ENCODE data around the gene TTC16. TPM values are rescaled to one million over a fixed set of nuclear protein-coding genes. Genes with fewer than 3 reads are reported as not detected.
"Not testable (repeated sequence)": the region's sequence is repeated elsewhere in the genome, so short reads cannot be mapped to it uniquely, and the experiment has no call there.

The TTC16 gene
- total RNA-seq, 6 experiments from 2014 or later: not detected

- H3K4me3 Mint-ChIP-seq: no peak within 1 kb of the TSS
Observed at GRCh38 chr9:127778280-127779135, 62.6 kb downstream of the TTC16 start, which contains the start of gene SH2D3C. Gene SH2D3C (minus strand): TSS chr9:127778666. CDS start chr9:127778627, 39 bp downstream.

GRCh38 chr9:127779136-127779981 is 63.5 kb downstream of the TTC16 start:
- Mint-ChIP-seq H3K4me3 (no peak overlapping the region), H3K27me3 (ENCODE audit: insufficient read depth) (peaks cover 13% of the 10 kb centered on the region), H3K9me3 (no peaks in the 10 kb centered on the region), H3K4me1 (ENCODE audit: low read depth) (no peaks in the 10 kb centered on the region), H3K27ac (no peak overlapping the region), H3K36me3 (ENCODE audit: low read depth) (no peaks in the 10 kb centered on the region)
- DNase-seq: no peak
- TF ChIP-seq, protein P1, sequence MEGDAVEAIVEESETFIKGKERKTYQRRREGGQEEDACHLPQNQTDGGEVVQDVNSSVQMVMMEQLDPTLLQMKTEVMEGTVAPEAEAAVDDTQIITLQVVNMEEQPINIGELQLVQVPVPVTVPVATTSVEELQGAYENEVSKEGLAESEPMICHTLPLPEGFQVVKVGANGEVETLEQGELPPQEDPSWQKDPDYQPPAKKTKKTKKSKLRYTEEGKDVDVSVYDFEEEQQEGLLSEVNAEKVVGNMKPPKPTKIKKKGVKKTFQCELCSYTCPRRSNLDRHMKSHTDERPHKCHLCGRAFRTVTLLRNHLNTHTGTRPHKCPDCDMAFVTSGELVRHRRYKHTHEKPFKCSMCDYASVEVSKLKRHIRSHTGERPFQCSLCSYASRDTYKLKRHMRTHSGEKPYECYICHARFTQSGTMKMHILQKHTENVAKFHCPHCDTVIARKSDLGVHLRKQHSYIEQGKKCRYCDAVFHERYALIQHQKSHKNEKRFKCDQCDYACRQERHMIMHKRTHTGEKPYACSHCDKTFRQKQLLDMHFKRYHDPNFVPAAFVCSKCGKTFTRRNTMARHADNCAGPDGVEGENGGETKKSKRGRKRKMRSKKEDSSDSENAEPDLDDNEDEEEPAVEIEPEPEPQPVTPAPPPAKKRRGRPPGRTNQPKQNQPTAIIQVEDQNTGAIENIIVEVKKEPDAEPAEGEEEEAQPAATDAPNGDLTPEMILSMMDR (IDR thresholded peaks at IDR 0.05): no peak

More at GRCh38 chr9:127778280-127779135, 62.6 kb downstream of the TTC16 start, which contains the start of gene SH2D3C:
- TF ChIP-seq, protein P1 (IDR thresholded peaks at IDR 0.05): no peak
- Mint-ChIP-seq H3K36me3 (ENCODE audit: low read depth) (no peaks in the 10 kb centered on the region), H3K9me3 (no peaks in the 10 kb centered on the region), H3K27ac (no peak within 1 kb of the TSS), H3K4me1 (ENCODE audit: low read depth) (no peaks in the 10 kb centered on the region), H3K27me3 (ENCODE audit: insufficient read depth) (peaks cover 19% of the 10 kb centered on the region)
- no peak for DNase-seq

- H3K36me3 Mint-ChIP-seq (ENCODE audit: low read depth): no peaks in the 10 kb centered on the region
- H3K4me1 Mint-ChIP-seq (ENCODE audit: low read depth): no peaks in the 10 kb centered on the region
- H3K27ac Mint-ChIP-seq: no peak overlapping the region
- TF ChIP-seq, protein P1 (IDR thresholded peaks at IDR 0.05): no peak
- no peak for DNase-seq
- H3K27me3 Mint-ChIP-seq (ENCODE audit: insufficient read depth): peaks cover 10% of the 10 kb centered on the region
- H3K4me3 Mint-ChIP-seq: no peak overlapping the region
- H3K9me3 Mint-ChIP-seq: no peaks in the 10 kb centered on the region
Observed at GRCh38 chr9:127780126-127780885, 64.4 kb downstream of the TTC16 start.

DNA sequence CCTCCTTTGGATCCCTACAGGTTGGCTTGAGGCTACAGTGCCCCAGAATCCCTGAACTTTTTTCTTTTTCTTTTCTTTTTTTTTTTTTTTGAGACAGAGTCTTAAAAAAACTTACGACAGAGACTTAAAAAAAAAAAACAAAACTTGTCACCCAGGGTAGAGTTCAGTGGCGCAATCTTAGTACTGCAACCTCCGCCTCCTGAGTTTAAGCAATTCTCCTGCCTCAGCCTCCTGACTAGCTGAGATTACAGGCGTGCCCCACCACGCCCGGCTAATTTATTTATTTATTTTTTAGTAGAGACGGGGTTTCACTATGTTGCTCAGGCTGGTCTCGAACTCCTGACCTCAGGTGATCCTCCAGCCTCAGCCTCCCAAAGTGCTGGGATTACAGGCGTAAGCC is 65.0 kb downstream of the TTC16 start:
- not testable (repeated sequence) for H3K4me3 Mint-ChIP-seq; DNase-seq; H3K36me3 Mint-ChIP-seq (ENCODE audit: low read depth); H3K9me3 Mint-ChIP-seq; H3K27ac Mint-ChIP-seq; H3K4me1 Mint-ChIP-seq (ENCODE audit: low read depth)
- H3K27me3 Mint-ChIP-seq (ENCODE audit: insufficient read depth): peaks cover 10% of the 10 kb centered on the region

Other genes starting within 250 kb of the TTC16 start
- gene STXBP1, start 103.8 kb upstream of the TTC16 start, total RNA-seq (2021; fragmentation: NEBNext Ultra II Directional; extraction: Animal tissue kit (Norgen Biotek cat#: 25700)): 10 to 100 TPM; 61.9 to 90.7 (median 73.6) TPM
- gene CFAP157, start 9.1 kb upstream of the TTC16 start, total RNA-seq (2021; fragmentation: NEBNext Ultra II Directional; extraction: Animal tissue kit (Norgen Biotek cat#: 25700)): under 1 TPM in 2 of 6 experiments, not detected in 4; 0.07 to 0.08 TPM
- 10 to 100 TPM; 21.0 to 22.1 (median 21.5) TPM for gene PTRH1, start 416 bp upstream of the TTC16 start, total RNA-seq (2021; fragmentation: NEBNext Ultra II Directional; extraction: Animal tissue kit (Norgen Biotek cat#: 25700))
- 1 to 10 TPM; 6.6 to 8.3 (median 8.1) TPM for gene TOR2A, start 19.2 kb downstream of the TTC16 start, total RNA-seq (2021; fragmentation: NEBNext Ultra II Directional; extraction: Animal tissue kit (Norgen Biotek cat#: 25700))
- gene SH2D3C, start 62.6 kb downstream of the TTC16 start, total RNA-seq (2021; fragmentation: NEBNext Ultra II Directional; extraction: Animal tissue kit (Norgen Biotek cat#: 25700)): not detected
- gene CDK9, start 70.0 kb downstream of the TTC16 start, total RNA-seq (2021; fragmentation: NEBNext Ultra II Directional; extraction: Animal tissue kit (Norgen Biotek cat#: 25700)): 10 to 100 TPM; 52.0 to 61.3 (median 56.2) TPM
- 10 to 100 TPM; 51.9 to 69.2 (median 62.7) TPM for gene FPGS, start 86.8 kb downstream of the TTC16 start, total RNA-seq (2021; fragmentation: NEBNext Ultra II Directional; extraction: Animal tissue kit (Norgen Biotek cat#: 25700))
- gene ENG, start 138.6 kb downstream of the TTC16 start, total RNA-seq (2021; fragmentation: NEBNext Ultra II Directional; extraction: Animal tissue kit (Norgen Biotek cat#: 25700)): 100 to 1,000 TPM; 205 to 249 (median 227) TPM
- gene AK1, start 161.6 kb downstream of the TTC16 start, total RNA-seq (2021; fragmentation: NEBNext Ultra II Directional; extraction: Animal tissue kit (Norgen Biotek cat#: 25700)): 100 to 1,000 TPM; 109 to 130 (median 124) TPM
- 10 to 100 TPM; 29.3 to 40.6 (median 34.2) TPM for gene ST6GALNAC6, start 183.5 kb downstream of the TTC16 start, total RNA-seq (2021; fragmentation: NEBNext Ultra II Directional; extraction: Animal tissue kit (Norgen Biotek cat#: 25700))
- gene ST6GALNAC4, start 201.0 kb downstream of the TTC16 start, total RNA-seq (2021; fragmentation: NEBNext Ultra II Directional; extraction: Animal tissue kit (Norgen Biotek cat#: 25700)): 10 to 100 TPM; 22.9 to 33.4 (median 27.7) TPM
- 1 to 10 TPM; 1.7 to 3.1 (median 2.1) TPM for gene PIP5KL1, start 214.7 kb downstream of the TTC16 start, total RNA-seq (2021; fragmentation: NEBNext Ultra II Directional; extraction: Animal tissue kit (Norgen Biotek cat#: 25700))
- 10 to 100 TPM; 42.5 to 49.6 (median 47.1) TPM for gene DPM2, start 221.8 kb downstream of the TTC16 start, total RNA-seq (2021; fragmentation: NEBNext Ultra II Directional; extraction: Animal tissue kit (Norgen Biotek cat#: 25700))

All from HFFc6 (cell line).